OCI-LY1 (cell line): ENCODE measurements around the gene MPO.

Experiments
- H2AFZ ChIP-seq: fragments of 200-600 bp; sonication (generic), shearing (Covaris generic); 2 replicates; pipeline ENCODE4 v1.6.0; 2014; ENCODE audit warnings: antibody characterized with exemption, mild to moderate bottlenecking, low read length
- H3F3A ChIP-seq: fragments of 200-600 bp; sonication (generic), shearing (Covaris generic); 2 replicates; pipeline ENCODE4 v1.6.0; 2014; ENCODE audit warnings: mild to moderate bottlenecking, antibody characterized with exemption, low read length, moderate library complexity; ENCODE audit not compliant: insufficient read depth
- H3K27ac ChIP-seq: fragments of 200-600 bp; sonication (generic); 2 replicates; pipeline ENCODE4 v1.5.1; 2014; ENCODE audit warnings: low read length, mixed run types, mild to moderate bottlenecking, low read depth; ENCODE audit not compliant: poor library complexity, severe bottlenecking
- H3K27me3 ChIP-seq: fragments of 200-600 bp; sonication (generic); 2 replicates; pipeline ENCODE4 v1.6.0; 2014; ENCODE audit warnings: antibody characterized with exemption, mild to moderate bottlenecking, low read length, moderate library complexity; ENCODE audit not compliant: insufficient read depth
- H3K36me3 ChIP-seq: fragments of 200-600 bp; sonication (generic); 2 replicates; pipeline ENCODE4 v1.6.1; 2014; ENCODE audit warnings: mild to moderate bottlenecking, antibody characterized with exemption, low read length, moderate library complexity, mixed read lengths; ENCODE audit not compliant: insufficient read depth
- H3K4me1 ChIP-seq: fragments of 200-600 bp; sonication (generic); 2 replicates; pipeline ENCODE4 v1.5.1; 2014; ENCODE audit warnings: mild to moderate bottlenecking, low read length, moderate library complexity; ENCODE audit not compliant: insufficient read depth, severe bottlenecking
- H3K4me2 ChIP-seq: fragments of 200-600 bp; sonication (generic), shearing (Covaris generic); 2 replicates; pipeline ENCODE4 v1.6.1; 2014; ENCODE audit warnings: low read length
- H3K4me3 ChIP-seq: fragments of 200-600 bp; sonication (generic); 2 replicates; pipeline ENCODE4 v1.5.1; 2014; ENCODE audit warnings: low read length, low read depth, mild to moderate bottlenecking, mixed read lengths; ENCODE audit not compliant: poor library complexity, severe bottlenecking
- H3K79me2 ChIP-seq: fragments of 200-600 bp; shearing (Covaris generic); 2 replicates; pipeline ENCODE4 v1.6.1; 2016; ENCODE audit warnings: mixed run types, low read length, mixed read lengths; ENCODE audit not compliant: insufficient read depth
- H3K9ac ChIP-seq: fragments of 200-600 bp; sonication (generic), shearing (Covaris generic); 2 replicates; pipeline ENCODE4 v1.6.1; 2014; ENCODE audit warnings: mild to moderate bottlenecking, low read length, mixed read lengths
- H3K9me2 ChIP-seq: fragments of 200-600 bp; sonication (generic), shearing (Covaris generic); 2 replicates; pipeline ENCODE4 v1.6.1; 2014; ENCODE audit warnings: low read depth, mild to moderate bottlenecking, low read length, mixed read lengths
- H3K9me3 ChIP-seq: fragments of 200-600 bp; shearing (Covaris generic); 2 replicates; pipeline ENCODE4 v1.6.1; 2014; ENCODE audit warnings: low read length, mixed read lengths
- H4K20me1 ChIP-seq: fragments of 200-600 bp; sonication (generic), shearing (Covaris generic); 2 replicates; pipeline ENCODE4 v1.6.0; 2016; ENCODE audit warnings: mild to moderate bottlenecking, low read length; ENCODE audit not compliant: insufficient read depth
- CTCF ChIP-seq: fragments of 200-600 bp; sonication (generic), shearing (Covaris generic); IDR thresholded peaks from 2 replicates; pipeline ENCODE4 v1.5.1; 2017; ENCODE audit warnings: mild to moderate bottlenecking, antibody characterized with exemption, low read length, moderate library complexity, mixed read lengths
- EZH2 ChIP-seq: fragments of 200-600 bp; sonication (generic), shearing (Covaris generic); IDR thresholded peaks from 2 replicates; pipeline ENCODE4 v1.8.0; 2017; ENCODE audit warnings: borderline replicate concordance, mixed run types, mild to moderate bottlenecking, antibody characterized with exemption, low read length, moderate library complexity, mixed read lengths

MPO gene

GRCh38 chr17:58270476-58271215 is 10.1 kb downstream of the MPO start:
- H3K4me3 ChIP-seq: no peak overlapping the region
- peaks cover 4% of the 10 kb centered on the region; the same call in 1 of the 2 replicates for H3K27me3 ChIP-seq
- H3K27ac ChIP-seq: no peak overlapping the region
- H3K9me3 ChIP-seq: no peaks in the 10 kb centered on the region
- H3K36me3 ChIP-seq: no peaks in the 10 kb centered on the region
- no peaks in the 10 kb centered on the region for H3K9me2 ChIP-seq
- no peak overlapping the region for H3K4me2 ChIP-seq
- H3K4me1 ChIP-seq: no peaks in the 10 kb centered on the region
- no peaks in the 10 kb centered on the region for H3K79me2 ChIP-seq
- H2AFZ ChIP-seq: no peak overlapping the region
- no peaks in the 10 kb centered on the region for H3F3A ChIP-seq
- TF ChIP-seq CTCF (peak; percentile 47), EZH2 (no peak)
- H3K9ac ChIP-seq: no peak overlapping the region
- H4K20me1 ChIP-seq: no peaks in the 10 kb centered on the region

- H2AFZ ChIP-seq: no peak overlapping the region
- H3K9ac ChIP-seq: no peak overlapping the region
- H3K4me2 ChIP-seq: no peak overlapping the region
- H3K9me2 ChIP-seq: no peaks in the 10 kb centered on the region
- H3K27ac ChIP-seq: no peak overlapping the region
- H3K9me3 ChIP-seq: no peaks in the 10 kb centered on the region
- H3K4me1 ChIP-seq: no peaks in the 10 kb centered on the region
- no peak for TF ChIP-seq CTCF
- peaks cover 5% of the 10 kb centered on the region; the same call in 1 of the 2 replicates for H3K27me3 ChIP-seq
- no peaks in the 10 kb centered on the region for H3K79me2 ChIP-seq
- no peak overlapping the region for H3K4me3 ChIP-seq
- H3F3A ChIP-seq: no peaks in the 10 kb centered on the region
- no peaks in the 10 kb centered on the region for H3K36me3 ChIP-seq
- no peaks in the 10 kb centered on the region for H4K20me1 ChIP-seq
Observed at GRCh38 chr17:58269557-58270291, 11.0 kb downstream of the MPO start.

- Histone ChIP-seq H3K9me3 (no peaks in the 10 kb centered on the region), H3K79me2 (no peaks in the 10 kb centered on the region), H3K4me2 (no peak overlapping the region), H3K27ac (no peak overlapping the region), H3K36me3 (no peaks in the 10 kb centered on the region), H3F3A (no peaks in the 10 kb centered on the region), H3K27me3 (peaks cover 5% of the 10 kb centered on the region; the same call in 1 of the 2 replicates), H3K9me2 (no peaks in the 10 kb centered on the region), H2AFZ (no peak overlapping the region), H3K4me1 (no peaks in the 10 kb centered on the region), H4K20me1 (no peaks in the 10 kb centered on the region), H3K4me3 (no peak overlapping the region), H3K9ac (no peak overlapping the region)
- TF ChIP-seq CTCF: no peak
- TF ChIP-seq EZH2: no peak
Observed at GRCh38 chr17:58268774-58269556, 11.8 kb downstream of the MPO start.
